Measurements from ENCODE around the gene ISYNA1. TPM values are rescaled to one million over a fixed set of nuclear protein-coding genes. Genes with fewer than 3 reads are reported as not detected.

ISYNA1 gene
- total RNA-seq, 4 donors from 2014 or later: 15.8 to 38.9 (median 26.2) TPM

GRCh38 chr19:18474366-18474887 is 36.5 kb upstream of the ISYNA1 start:
- H3K4me1 ChIP-seq: peaks cover 55 to 94% (median 86%) of the 10 kb centered on the region in 4 donors
- no peak for DNase-seq (ENCODE audit: extremely low spot score)
- intact Hi-C loops (cut with DNase I): loop anchor here (5.0 kb wide), 2 partner anchors 38 to 93 kb away; no protein-coding TSS in a partner anchor

GRCh38 chr19:18473706-18474087 is 35.8 kb upstream of the ISYNA1 start:
- no peak for DNase-seq (ENCODE audit: extremely low spot score)

More at GRCh38 chr19:18474366-18474887, 36.5 kb upstream of the ISYNA1 start:
- no peaks in the 10 kb centered on the region for H3K27me3 ChIP-seq
- WGBS: 90% methylated on average over 9 of the region's 13 CpGs
- H3K27ac ChIP-seq (replicated peaks in 1 of 4): peak overlapping the region in 1 of 4 donors; percentile 56
- no peak for TF ChIP-seq EP300 (IDR thresholded peaks at IDR 0.05)
- TF ChIP-seq POLR2AphosphoS5 (IDR thresholded peaks at IDR 0.05): no peak
- TF ChIP-seq POLR2A (IDR thresholded peaks at IDR 0.05; ENCODE audit: low read depth): no peak
- TF ChIP-seq, protein P1, sequence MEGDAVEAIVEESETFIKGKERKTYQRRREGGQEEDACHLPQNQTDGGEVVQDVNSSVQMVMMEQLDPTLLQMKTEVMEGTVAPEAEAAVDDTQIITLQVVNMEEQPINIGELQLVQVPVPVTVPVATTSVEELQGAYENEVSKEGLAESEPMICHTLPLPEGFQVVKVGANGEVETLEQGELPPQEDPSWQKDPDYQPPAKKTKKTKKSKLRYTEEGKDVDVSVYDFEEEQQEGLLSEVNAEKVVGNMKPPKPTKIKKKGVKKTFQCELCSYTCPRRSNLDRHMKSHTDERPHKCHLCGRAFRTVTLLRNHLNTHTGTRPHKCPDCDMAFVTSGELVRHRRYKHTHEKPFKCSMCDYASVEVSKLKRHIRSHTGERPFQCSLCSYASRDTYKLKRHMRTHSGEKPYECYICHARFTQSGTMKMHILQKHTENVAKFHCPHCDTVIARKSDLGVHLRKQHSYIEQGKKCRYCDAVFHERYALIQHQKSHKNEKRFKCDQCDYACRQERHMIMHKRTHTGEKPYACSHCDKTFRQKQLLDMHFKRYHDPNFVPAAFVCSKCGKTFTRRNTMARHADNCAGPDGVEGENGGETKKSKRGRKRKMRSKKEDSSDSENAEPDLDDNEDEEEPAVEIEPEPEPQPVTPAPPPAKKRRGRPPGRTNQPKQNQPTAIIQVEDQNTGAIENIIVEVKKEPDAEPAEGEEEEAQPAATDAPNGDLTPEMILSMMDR (IDR thresholded peaks at IDR 0.05): no peak
- peaks cover 4 to 24% (median 20%) of the 10 kb centered on the region in 4 donors for H3K36me3 ChIP-seq
- H3K9me3 ChIP-seq: no peaks in the 10 kb centered on the region
- H3K4me3 ChIP-seq: no peak overlapping the region

GRCh38 chr19:18473003-18473705 is 35.2 kb upstream of the ISYNA1 start:
- intact Hi-C loops (cut with DNase I): loop anchor here (5.0 kb wide), 2 partner anchors 39 to 94 kb away; no protein-coding TSS in a partner anchor
- no peak for DNase-seq (ENCODE audit: extremely low spot score)
- Histone ChIP-seq H3K36me3 (peaks cover 4 to 30% (median 22%) of the 10 kb centered on the region in 4 donors), H3K27ac (replicated peaks in 1 of 4) (peak overlapping the region in 3 of 4 donors; percentile 37 to 61 (median 56)), H3K4me3 (no peak overlapping the region), H3K27me3 (no peaks in the 10 kb centered on the region), H3K4me1 (peaks cover 55 to 94% (median 85%) of the 10 kb centered on the region in 4 donors), H3K9me3 (no peaks in the 10 kb centered on the region)
- TF ChIP-seq, protein P1 (IDR thresholded peaks at IDR 0.05): no peak
- TF ChIP-seq POLR2A (IDR thresholded peaks at IDR 0.05; ENCODE audit: low read depth) (no peak), EP300 (IDR thresholded peaks at IDR 0.05) (no peak), POLR2AphosphoS5 (IDR thresholded peaks at IDR 0.05) (no peak)
- 58% methylated on average over 8 of the region's 8 CpGs for WGBS

More at GRCh38 chr19:18473706-18474087, 35.8 kb upstream of the ISYNA1 start:
- Histone ChIP-seq H3K9me3 (no peaks in the 10 kb centered on the region), H3K36me3 (peaks cover 4 to 29% (median 21%) of the 10 kb centered on the region in 4 donors), H3K27ac (replicated peaks in 1 of 4) (peak overlapping the region in 3 of 4 donors; percentile 37 to 61 (median 56)), H3K4me1 (peaks cover 55 to 94% (median 85%) of the 10 kb centered on the region in 4 donors), H3K27me3 (no peaks in the 10 kb centered on the region), H3K4me3 (no peak overlapping the region)
- TF ChIP-seq EP300 (IDR thresholded peaks at IDR 0.05) (no peak), POLR2A (IDR thresholded peaks at IDR 0.05; ENCODE audit: low read depth) (no peak), POLR2AphosphoS5 (IDR thresholded peaks at IDR 0.05) (no peak)
- TF ChIP-seq, protein P1 (IDR thresholded peaks at IDR 0.05): no peak
- intact Hi-C loops (cut with DNase I): loop anchor here (5.0 kb wide), 2 partner anchors 39 to 94 kb away; no protein-coding TSS in a partner anchor
- 88% methylated on average over 1 of the region's 8 CpGs for WGBS

DNA sequence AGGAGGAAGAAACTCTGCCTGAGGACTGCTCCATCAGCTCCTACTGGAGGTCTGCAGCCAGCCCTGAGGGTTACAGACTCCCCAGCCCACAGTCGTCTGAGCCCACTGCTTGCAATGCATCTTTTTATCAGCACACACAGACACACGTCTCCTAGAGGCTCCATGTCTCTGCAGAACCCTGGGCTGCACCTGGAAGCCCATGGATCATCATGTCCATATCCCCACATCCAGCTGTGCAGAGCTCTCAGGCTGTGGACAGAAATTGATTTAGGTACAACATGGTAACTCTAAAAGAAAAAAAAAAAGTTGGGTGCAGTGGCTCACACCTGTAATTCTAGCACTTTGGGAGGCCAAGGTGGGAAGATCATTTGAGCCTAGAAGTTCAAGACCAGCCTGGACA is 32.9 kb upstream of the ISYNA1 start:
- intact Hi-C loops (cut with DNase I): loop anchor here (5.0 kb wide), 2 partner anchors 42 to 97 kb away; no protein-coding TSS in a partner anchor

More for the DNA sequence above, 32.9 kb upstream of the ISYNA1 start:
- H3K27ac ChIP-seq (replicated peaks in 1 of 4): peak overlapping the region in 1 of 4 donors; percentile 21
- H3K36me3 ChIP-seq: peaks cover 4 to 30% (median 22%) of the 10 kb centered on the region in 4 donors
- DNase-seq (ENCODE audit: extremely low spot score): no peak
- TF ChIP-seq, protein P1 (IDR thresholded peaks at IDR 0.05): no peak
- TF ChIP-seq POLR2A (IDR thresholded peaks at IDR 0.05; ENCODE audit: low read depth) (no peak), EP300 (IDR thresholded peaks at IDR 0.05) (no peak), POLR2AphosphoS5 (IDR thresholded peaks at IDR 0.05) (no peak)
- 65% methylated on average over 2 of the region's 2 CpGs for WGBS
- H3K4me3 ChIP-seq: no peak overlapping the region
- no peaks in the 10 kb centered on the region for H3K9me3 ChIP-seq
- peaks cover 67 to 91% (median 84%) of the 10 kb centered on the region in 4 donors for H3K4me1 ChIP-seq
- no peaks in the 10 kb centered on the region for H3K27me3 ChIP-seq

All from esophagus muscularis mucosa (tissue), 4 donors.